ENCODE measurements around the gene GRAMD4.

DNA sequence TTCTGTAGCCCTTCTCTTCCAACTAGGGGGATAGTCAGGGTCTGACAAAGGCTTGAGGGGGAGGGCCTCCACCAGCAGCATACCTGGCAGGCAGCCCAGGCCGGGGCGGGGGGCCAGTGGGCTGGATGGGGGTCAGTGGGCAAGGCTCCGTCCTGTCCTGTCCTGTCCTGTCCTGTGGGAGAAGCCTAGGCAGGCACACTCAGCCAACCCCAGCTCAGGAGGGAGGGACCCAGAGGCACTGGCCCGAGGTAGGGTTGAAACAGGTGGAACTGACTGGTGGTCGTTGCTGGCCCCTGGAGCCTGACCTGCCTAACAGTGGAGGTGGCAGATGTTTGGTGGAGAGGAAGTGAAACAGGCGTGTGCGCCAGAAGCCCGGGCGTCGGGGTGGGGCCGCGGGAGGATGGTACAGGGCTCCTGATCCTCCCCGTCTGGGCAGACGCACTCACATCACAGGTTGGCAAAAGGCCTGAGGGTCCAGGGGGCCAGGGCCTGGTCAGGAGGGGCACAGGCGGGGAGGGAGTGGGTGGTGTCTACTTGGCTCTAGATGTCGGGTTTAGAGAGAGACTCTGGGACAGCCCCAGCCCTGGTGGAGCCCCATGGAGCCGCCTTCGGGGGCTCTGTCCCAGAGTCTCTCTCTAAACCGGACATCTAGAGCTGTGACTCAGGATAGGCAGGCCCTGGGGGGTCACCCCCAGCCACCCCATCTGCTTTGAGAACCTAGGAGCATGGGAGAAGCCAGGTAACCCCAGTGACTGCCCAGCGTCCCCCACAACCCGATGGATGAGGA is 32.5 kb upstream of the GRAMD4 start:
- TF ChIP-seq EZH2 (IDR thresholded peaks at IDR 0.05; ENCODE audit: low read depth) (no peak), CTCF (conservative IDR thresholded peaks at IDR 0.05) (no peak)
